OCI-LY7 (cell line): ENCODE results near the gene TBRG4. TPM values are rescaled to one million over a fixed set of nuclear protein-coding genes. Genes with fewer than 3 reads are reported as not detected.

Source experiments
- BruUV-seq: library from RNA; stranded (reverse); fragments of 400-500 nt; replicated peaks from 2 replicates; lab custom pipeline; 2021; lab: Mats Ljungman, UMichigan
- CTCF ChIA-PET: fragments of 300-600 bp; sonication (Branson Sonifier 250); formaldehyde crosslinking; loops from one replicate; lab custom pipeline; 2022; ENCODE audit warnings: antibody characterized with exemption; ENCODE audit not compliant: unreplicated experiment; lab: Charles Lee
- POLR2A ChIA-PET: fragments of 300-600 bp; sonication (Branson Sonifier 250); formaldehyde crosslinking; loops from one replicate; lab custom pipeline; 2022; ENCODE audit warnings: antibody characterized with exemption; lab: Charles Lee
- DNase-seq: peaks from one replicate; pipeline ENCODE4 v3.0.0-alpha.2; 2015; ENCODE audit warnings: low spot score
- H2AFZ ChIP-seq: fragments of 200-600 bp; sonication (generic), shearing (Covaris generic); 2 replicates; pipeline ENCODE4 v1.6.1; 2014; ENCODE audit warnings: mild to moderate bottlenecking, antibody characterized with exemption, low read length, moderate library complexity
- H3K27ac ChIP-seq: fragments of 200-600 bp; sonication (generic); 2 replicates; pipeline ENCODE4 v1.5.1; 2014; ENCODE audit warnings: mixed run types, low read depth, mild to moderate bottlenecking, moderate library complexity, low read length, inconsistent platforms; ENCODE audit not compliant: poor library complexity, severe bottlenecking
- H3K36me3 ChIP-seq: fragments of 200-600 bp; sonication (generic); 2 replicates; pipeline ENCODE4 v1.6.1; 2014; ENCODE audit warnings: mild to moderate bottlenecking, antibody characterized with exemption, low read length, moderate library complexity, mixed read lengths; ENCODE audit not compliant: insufficient read depth
- H3K4me1 ChIP-seq: fragments of 200-600 bp; sonication (generic); 2 replicates; pipeline ENCODE4 v1.5.1; 2014; ENCODE audit warnings: mild to moderate bottlenecking, low read length; ENCODE audit not compliant: insufficient read depth, poor library complexity, severe bottlenecking
- H3K4me2 ChIP-seq: fragments of 200-600 bp; sonication (generic); 2 replicates; pipeline ENCODE4 v1.6.1; 2014; ENCODE audit warnings: mild to moderate bottlenecking, low read length
- H3K4me3 ChIP-seq: fragments of 200-600 bp; sonication (generic); 2 replicates; pipeline ENCODE4 v1.5.1; 2014; ENCODE audit warnings: mild to moderate bottlenecking, low read depth, low read length; ENCODE audit not compliant: poor library complexity, severe bottlenecking
- H3K79me2 ChIP-seq: fragments of 200-600 bp; sonication (generic); 2 replicates; pipeline ENCODE4 v1.6.1; 2016; ENCODE audit warnings: low read depth, mild to moderate bottlenecking, low read length, moderate library complexity, mixed read lengths; ENCODE audit not compliant: insufficient read depth
- H3K9me2 ChIP-seq: fragments of 200-600 bp; sonication (generic); 2 replicates; pipeline ENCODE4 v1.6.1; 2016; ENCODE audit warnings: mild to moderate bottlenecking, low read length, mixed read lengths; ENCODE audit not compliant: insufficient read depth
- H3K9me3 ChIP-seq: fragments of 200-600 bp; sonication (generic); 2 replicates; pipeline ENCODE4 v1.6.1; 2014; ENCODE audit warnings: mild to moderate bottlenecking, mixed run types, low read length, mixed read lengths
- H4K20me1 ChIP-seq: fragments of 200-600 bp; sonication (generic); 2 replicates; pipeline ENCODE4 v1.6.1; 2014; ENCODE audit warnings: mild to moderate bottlenecking, antibody characterized with exemption, low read length, moderate library complexity, mixed read lengths; ENCODE audit not compliant: insufficient read depth
- CTCF ChIP-seq: fragments of 200-600 bp; sonication (generic); conservative IDR thresholded peaks from 2 replicates; pipeline ENCODE4 v1.5.1; 2014; ENCODE audit warnings: mild to moderate bottlenecking, antibody characterized with exemption, low read length, moderate library complexity, mixed read lengths
- EZH2phosphoT487 ChIP-seq: fragments of 200-600 bp; sonication (generic); IDR thresholded peaks from 2 replicates; pipeline ENCODE4 v1.6.1; 2018; ENCODE audit warnings: low read depth, borderline replicate concordance, mild to moderate bottlenecking, mixed run types, antibody characterized with exemption, low read length, moderate library complexity, mixed read lengths
- intact Hi-C: fragments of 100-400 bp; cut with micrococcal nuclease; formaldehyde crosslinking; loops from one replicate; pipeline ENCODE4 v1.10.0; 2022; ENCODE audit not compliant: unreplicated experiment
- total RNA-seq, 2 experiments: library from RNA; depleted of rRNA in 1 of 2; stranded (reverse); fragments of >200 nt in 1 of 2; shearing (Covaris generic) in 1 of 2; gene quantifications; 2 replicates each; pipeline ENCODE4 v1.2.3, GENCODE V29; 2014 to 2022

TBRG4 gene
- total RNA-seq, 2 experiments from 2014 or later: 113 to 141 TPM

GRCh38 chr7:45080265-45080957 lies 31.1 kb downstream of the TBRG4 start:
- no peak overlapping the region for H3K4me2 ChIP-seq
- H3K27ac ChIP-seq: no peak overlapping the region
- no peak overlapping the region for H3K4me3 ChIP-seq
- H3K9me3 ChIP-seq: no peaks in the 10 kb centered on the region
- no peak for TF ChIP-seq CTCF
- no peak for TF ChIP-seq EZH2phosphoT487
- ChIA-PET POLR2A (interaction anchor here (0.9 kb wide), 1 partner anchor 79 kb away, joined by 3 read pairs; no protein-coding TSS in a partner anchor), CTCF (no interaction called here)
- H4K20me1 ChIP-seq: no peaks in the 10 kb centered on the region
- H3K4me1 ChIP-seq: no peaks in the 10 kb centered on the region
- intact Hi-C loops: no loop called here
- no peaks in the 10 kb centered on the region for H3K79me2 ChIP-seq
- no peak overlapping the region for H2AFZ ChIP-seq
- H3K9me2 ChIP-seq: no peaks in the 10 kb centered on the region
- no TSS peak for BruUV-seq
- H3K36me3 ChIP-seq: peaks cover 25% of the 10 kb centered on the region
- DNase-seq: no peak

- DNase-seq: no peak
- TF ChIP-seq EZH2phosphoT487: no peak
- no peak for TF ChIP-seq CTCF
- Histone ChIP-seq H4K20me1 (no peaks in the 10 kb centered on the region), H3K9me3 (no peaks in the 10 kb centered on the region), H3K79me2 (no peaks in the 10 kb centered on the region), H3K4me3 (no peak overlapping the region), H3K9me2 (no peaks in the 10 kb centered on the region), H3K27ac (no peak overlapping the region), H3K4me1 (no peaks in the 10 kb centered on the region), H3K4me2 (no peak overlapping the region), H2AFZ (no peak overlapping the region), H3K36me3 (peaks cover 48% of the 10 kb centered on the region)
- no TSS peak for BruUV-seq
- intact Hi-C loops: loop anchor here (5.0 kb wide), 1 partner anchor 59 kb away; no protein-coding TSS in a partner anchor
- ChIA-PET CTCF (no interaction called here), POLR2A (no interaction called here)
Measured at GRCh38 chr7:45078125-45078681, 33.3 kb downstream of the TBRG4 start.

- Histone ChIP-seq H3K9me3 (no peaks in the 10 kb centered on the region), H3K4me3 (no peak overlapping the region), H4K20me1 (no peaks in the 10 kb centered on the region), H3K4me2 (no peak overlapping the region), H3K9me2 (no peaks in the 10 kb centered on the region), H3K27ac (no peak overlapping the region), H3K79me2 (no peaks in the 10 kb centered on the region), H2AFZ (no peak overlapping the region), H3K4me1 (no peaks in the 10 kb centered on the region), H3K36me3 (peaks cover 54% of the 10 kb centered on the region)
- intact Hi-C loops: loop anchor here (5.0 kb wide), 1 partner anchor 60 kb away; no protein-coding TSS in a partner anchor
- ChIA-PET CTCF (no interaction called here), POLR2A (interaction anchor here (0.7 kb wide), 1 partner anchor 83 kb away, joined by 4 read pairs; no protein-coding TSS in a partner anchor)
- TF ChIP-seq EZH2phosphoT487 (no peak), CTCF (no peak)
- no TSS peak for BruUV-seq
- no peak for DNase-seq
Measured at GRCh38 chr7:45077579-45077978, 33.9 kb downstream of the TBRG4 start.
